Gastrocnemius medialis (tissue), 4 donors: Measurements from ENCODE around the gene ACOT7. TPM values are rescaled to one million over a fixed set of nuclear protein-coding genes. Genes with fewer than 3 reads are reported as not detected.

Source experiments
- ATAC-seq, 2 donors: fragments of 150-250 bp; one replicate each; pipeline ENCODE4 v1.9.1; 2016
- DNase-seq, 2 donors: peaks; one replicate each; pipeline ENCODE4 v3.0.0-alpha.2; 2019
- H3K27ac ChIP-seq, 4 donors: fragments of 200-600 bp; sonication (generic); 1 replicate in 1 of 4; 2 replicates in 3 of 4; pipeline ENCODE4 v1.5.1; 2016 to 2018; ENCODE audit warnings: mild to moderate bottlenecking in 2 of 4, moderate library complexity in 1 of 4
- H3K27me3 ChIP-seq, 3 donors: fragments of 200-600 bp; sonication (generic) in 2 of 3; 1 replicate in 1 of 3; 2 replicates in 2 of 3; pipeline versions ENCODE4 v1.5.1 to v1.6.0; 2016 to 2019; ENCODE audit warnings: mild to moderate bottlenecking in 1 of 3, moderate library complexity in 1 of 3
- H3K36me3 ChIP-seq, 2 donors: fragments of 200-600 bp; sonication (generic) in 1 of 2; one replicate each; pipeline ENCODE4 v1.5.1; 2017 to 2018
- H3K4me1 ChIP-seq, 2 donors: fragments of 200-600 bp; sonication (generic) in 1 of 2; one replicate each; pipeline ENCODE4 v1.5.1; 2016 to 2017; ENCODE audit warnings: mild to moderate bottlenecking in 2 of 2
- H3K4me3 ChIP-seq, 4 donors: fragments of 200-600 bp; sonication (generic) in 3 of 4; 1 replicate in 1 of 4; 2 replicates in 3 of 4; pipeline ENCODE4 v1.5.1; 2016 to 2019; ENCODE audit warnings: mild to moderate bottlenecking in 2 of 4
- H3K9me3 ChIP-seq, 3 donors: fragments of 200-600 bp; sonication (generic) in 2 of 3; 1 replicate in 1 of 3; 2 replicates in 2 of 3; pipeline ENCODE4 v1.5.1; 2016 to 2019
- POLR2A ChIP-seq, 2 donors: fragments of 450-650 bp; IDR thresholded peaks; one replicate each; pipeline ENCODE4 v1.6.1; 2017; ENCODE audit warnings: antibody characterized with exemption in 2 of 2, mild to moderate bottlenecking in 2 of 2, moderate library complexity in 2 of 2
- in situ Hi-C, 4 donors: fragments of 200-750 bp; cut with MboI; loops; one replicate each; pipeline versions ENCODE4 v1.15.0 to v1.8.0; 2017; ENCODE audit warnings: low sequenced_read_pairs in 4 of 4
- intact Hi-C: fragments of 100-400 bp; cut with DNase I; formaldehyde crosslinking; loops from one replicate; pipeline ENCODE4 v1.15.1; 2023; ENCODE audit warnings: low total_unique reads
- total RNA-seq, 4 donors: library from RNA; depleted of rRNA; stranded (reverse); fragments of >200 nt; gene quantifications; one replicate each; pipeline versions ENCODE4 v1.1.0 to v1.2.3, GENCODE V29; 2016
- TF ChIP-seq, protein P1 (sequence below), 5 experiments: fragments of 450-650 bp in 3 of 5; fragments of 200-600 bp in 2 of 5; sonication (generic) in 2 of 5; IDR thresholded peaks in 4 of 5; conservative IDR thresholded peaks in 1 of 5; 1 replicate in 4 of 5; 2 replicates in 1 of 5; pipeline ENCODE4 v1.5.1; 2016 to 2019; ENCODE audit warnings: antibody characterized with exemption in 5 of 5, mild to moderate bottlenecking in 3 of 5, moderate library complexity in 3 of 5

The ACOT7 gene
- total RNA-seq, 4 donors from 2014 or later = 1.3 to 5.8 (median 3.2) TPM

DNA sequence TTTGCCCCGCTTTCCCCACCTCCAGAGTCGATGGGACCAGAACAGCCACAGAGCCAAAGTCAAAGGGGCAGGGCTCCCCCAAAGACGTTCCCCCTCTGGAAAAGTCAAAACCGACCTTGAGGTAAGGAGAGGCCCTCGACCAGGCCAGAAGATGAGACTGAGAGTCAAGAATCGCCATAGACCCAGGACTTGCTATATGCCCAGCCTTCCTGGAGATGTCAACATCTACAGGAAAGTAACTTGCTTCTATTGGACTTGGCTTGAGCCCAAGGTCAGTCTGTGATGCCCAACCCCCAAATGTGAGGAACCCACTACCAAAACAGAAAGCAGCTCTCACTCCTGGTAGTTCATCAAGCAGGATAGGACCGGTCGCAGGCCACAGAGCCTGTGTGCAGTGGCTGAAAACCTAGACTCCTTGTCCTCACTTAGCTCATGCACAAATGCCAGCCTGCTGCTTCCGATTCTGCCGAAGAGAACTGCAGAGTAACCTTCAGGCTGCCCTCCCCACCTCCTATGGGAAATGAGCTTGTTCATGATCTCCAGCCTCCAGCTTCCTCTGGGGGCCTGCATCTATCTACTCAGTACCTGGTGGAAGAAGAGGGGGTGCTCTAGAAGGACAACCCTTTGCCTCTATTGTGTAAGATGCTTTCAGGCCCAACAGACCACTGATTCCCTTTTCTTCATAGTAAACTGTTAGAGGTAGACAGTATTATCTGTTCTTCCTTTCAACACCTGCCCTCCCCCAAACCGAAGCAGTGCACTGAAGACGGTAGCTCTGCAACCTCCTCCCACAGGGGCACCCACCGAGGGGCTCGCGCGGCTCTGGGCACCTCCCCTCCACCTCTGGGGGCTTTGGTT, 1.4 kb downstream of the ACOT7 start:
- intact Hi-C loops = loop anchor here (5.0 kb wide), 1 partner anchor 40 kb away; no protein-coding TSS in a partner anchor
- DNase-seq = no peak

DNA sequence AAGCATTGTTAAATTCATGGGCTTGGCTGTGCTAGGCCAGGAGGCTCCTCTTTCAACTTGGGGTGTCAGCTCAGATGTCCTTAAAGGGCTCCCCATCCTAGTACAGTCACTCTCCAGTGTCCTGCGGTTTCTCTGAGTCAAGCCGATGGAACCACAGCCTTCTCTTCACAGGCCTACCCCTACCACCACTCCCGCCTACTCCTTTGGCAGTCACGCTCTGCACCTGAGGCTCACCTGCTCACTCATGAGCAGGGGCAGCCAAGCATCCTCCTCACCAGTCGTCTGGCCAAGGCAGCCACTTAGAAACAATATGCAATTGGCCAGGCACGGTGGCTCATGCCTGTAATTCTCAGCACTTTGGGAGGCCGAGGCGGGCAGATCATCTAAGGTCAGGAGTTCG, 3.6 kb downstream of the ACOT7 start:
- H3K36me3 ChIP-seq = no peaks in the 10 kb centered on the region
- ATAC-seq (no peak), DNase-seq (no peak)
- in situ Hi-C loops = no loop called here
- H3K4me1 ChIP-seq = peaks cover 7 to 8% of the 10 kb centered on the region in 2 donors
- no peak overlapping the region for H3K4me3 ChIP-seq
- no peak for TF ChIP-seq POLR2A (IDR thresholded peaks at IDR 0.05)
- TF ChIP-seq, protein P1, sequence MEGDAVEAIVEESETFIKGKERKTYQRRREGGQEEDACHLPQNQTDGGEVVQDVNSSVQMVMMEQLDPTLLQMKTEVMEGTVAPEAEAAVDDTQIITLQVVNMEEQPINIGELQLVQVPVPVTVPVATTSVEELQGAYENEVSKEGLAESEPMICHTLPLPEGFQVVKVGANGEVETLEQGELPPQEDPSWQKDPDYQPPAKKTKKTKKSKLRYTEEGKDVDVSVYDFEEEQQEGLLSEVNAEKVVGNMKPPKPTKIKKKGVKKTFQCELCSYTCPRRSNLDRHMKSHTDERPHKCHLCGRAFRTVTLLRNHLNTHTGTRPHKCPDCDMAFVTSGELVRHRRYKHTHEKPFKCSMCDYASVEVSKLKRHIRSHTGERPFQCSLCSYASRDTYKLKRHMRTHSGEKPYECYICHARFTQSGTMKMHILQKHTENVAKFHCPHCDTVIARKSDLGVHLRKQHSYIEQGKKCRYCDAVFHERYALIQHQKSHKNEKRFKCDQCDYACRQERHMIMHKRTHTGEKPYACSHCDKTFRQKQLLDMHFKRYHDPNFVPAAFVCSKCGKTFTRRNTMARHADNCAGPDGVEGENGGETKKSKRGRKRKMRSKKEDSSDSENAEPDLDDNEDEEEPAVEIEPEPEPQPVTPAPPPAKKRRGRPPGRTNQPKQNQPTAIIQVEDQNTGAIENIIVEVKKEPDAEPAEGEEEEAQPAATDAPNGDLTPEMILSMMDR (IDR thresholded peaks at IDR 0.05 in 4 of 5, conservative IDR thresholded peaks at IDR 0.05 in 1 of 5) = no peak
- no peak overlapping the region for H3K27ac ChIP-seq
- intact Hi-C loops = loop anchor here (5.0 kb wide), 1 partner anchor 38 kb away; no protein-coding TSS in a partner anchor
- H3K27me3 ChIP-seq = no peaks in the 10 kb centered on the region
- no peaks in the 10 kb centered on the region for H3K9me3 ChIP-seq

More for the DNA sequence above, 1.4 kb downstream of the ACOT7 start:
- no peak overlapping the region for H3K27ac ChIP-seq
- TF ChIP-seq, protein P1 (IDR thresholded peaks at IDR 0.05 in 4 of 5, conservative IDR thresholded peaks at IDR 0.05 in 1 of 5) = no peak
- TF ChIP-seq POLR2A (IDR thresholded peaks at IDR 0.05) = no peak
- H3K9me3 ChIP-seq = no peaks in the 10 kb centered on the region
- no peak for ATAC-seq
- H3K36me3 ChIP-seq = no peaks in the 10 kb centered on the region
- in situ Hi-C loops = no loop called here
- peaks cover 7 to 8% of the 10 kb centered on the region in 2 donors for H3K4me1 ChIP-seq
- H3K27me3 ChIP-seq = no peaks in the 10 kb centered on the region
- H3K4me3 ChIP-seq = peak overlapping the region in 3 of 4 donors; percentile 44 to 82 (median 64)

DNA sequence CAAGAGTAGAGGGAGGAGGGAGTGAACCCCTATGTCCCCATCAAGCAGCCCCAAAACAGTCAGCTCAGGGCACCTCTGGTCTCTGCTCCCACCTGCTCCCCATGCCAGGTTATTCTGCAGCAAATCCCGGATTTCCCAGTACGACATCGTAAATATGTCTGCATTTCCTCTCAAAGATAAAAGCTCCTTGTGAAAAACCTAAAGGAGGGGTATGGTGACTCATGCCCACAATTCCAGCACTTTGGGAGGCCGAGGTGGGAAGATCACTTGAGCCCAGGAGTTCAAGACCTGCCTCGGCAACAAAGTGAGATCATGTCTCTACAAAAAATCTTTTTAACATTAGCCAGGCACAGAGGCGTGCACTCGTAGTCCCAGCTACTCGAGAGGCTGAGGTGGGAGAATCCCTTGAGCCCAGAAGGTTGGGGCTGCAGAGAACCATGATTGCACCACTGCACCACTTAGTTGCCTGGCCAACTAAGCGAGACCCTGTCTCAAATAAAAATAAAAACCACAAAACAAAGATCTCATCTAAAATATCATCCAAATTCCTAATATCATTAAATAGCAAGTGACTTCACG, 7.1 kb downstream of the ACOT7 start:
- no peaks in the 10 kb centered on the region for H3K9me3 ChIP-seq
- intact Hi-C loops = no loop called here
- TF ChIP-seq POLR2A (IDR thresholded peaks at IDR 0.05) = no peak
- TF ChIP-seq, protein P1 (IDR thresholded peaks at IDR 0.05 in 4 of 5, conservative IDR thresholded peaks at IDR 0.05 in 1 of 5) = no peak
- H3K27ac ChIP-seq = no peak overlapping the region
- no peaks in the 10 kb centered on the region for H3K36me3 ChIP-seq
- no peaks in the 10 kb centered on the region for H3K27me3 ChIP-seq
- in situ Hi-C loops = no loop called here
- DNase-seq = no peak
- no peaks in the 10 kb centered on the region for H3K4me1 ChIP-seq
- H3K4me3 ChIP-seq = no peak overlapping the region
- ATAC-seq = no peak

DNA sequence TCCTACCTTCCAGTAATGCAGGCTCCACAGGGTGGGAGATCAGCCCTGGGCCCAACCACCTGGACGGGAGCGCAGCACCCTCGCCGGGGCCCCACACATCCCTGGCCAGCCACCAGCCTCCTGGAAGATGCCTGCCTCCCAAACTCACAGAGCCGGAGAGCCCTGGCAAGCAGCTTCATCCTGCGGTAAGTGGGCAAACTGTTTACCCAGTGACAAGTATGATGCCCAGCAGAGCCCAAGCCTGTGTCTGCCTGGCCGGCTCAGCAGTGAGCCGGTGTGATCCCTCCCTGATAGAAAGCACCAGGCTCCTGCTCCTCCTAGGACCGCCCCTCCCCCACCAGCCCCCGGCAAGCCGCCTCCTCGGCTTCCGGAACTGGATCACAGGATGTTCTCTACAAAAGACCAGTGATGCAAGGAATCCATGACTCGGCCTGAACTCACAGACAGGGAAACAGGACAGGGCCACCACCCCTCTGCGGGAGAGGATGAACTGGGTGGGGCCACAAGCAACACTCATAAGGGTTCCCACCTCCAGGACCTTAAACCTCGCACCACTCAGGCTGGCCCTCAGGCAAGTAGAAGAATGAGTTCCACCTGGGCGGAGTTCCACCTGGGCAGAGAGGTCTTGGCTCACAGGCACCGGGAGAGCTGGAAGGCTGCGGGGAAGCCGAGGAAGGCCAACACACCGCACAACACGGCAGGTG, 7.9 kb downstream of the ACOT7 start:
- H3K36me3 ChIP-seq = no peaks in the 10 kb centered on the region
- H3K4me3 ChIP-seq = no peak overlapping the region
- H3K27ac ChIP-seq = no peak overlapping the region
- in situ Hi-C loops = no loop called here
- no peaks in the 10 kb centered on the region for H3K27me3 ChIP-seq
- DNase-seq = no peak
- no peak for ATAC-seq
- intact Hi-C loops = no loop called here
- no peaks in the 10 kb centered on the region for H3K9me3 ChIP-seq
- H3K4me1 ChIP-seq = no peaks in the 10 kb centered on the region
- TF ChIP-seq, protein P1 (IDR thresholded peaks at IDR 0.05 in 4 of 5, conservative IDR thresholded peaks at IDR 0.05 in 1 of 5) = no peak
- no peak for TF ChIP-seq POLR2A (IDR thresholded peaks at IDR 0.05)
